ENCODE results near the gene CSRNP3. TPM values are rescaled to one million over a fixed set of nuclear protein-coding genes. Genes with fewer than 3 reads are reported as not detected.

CSRNP3 gene
- total and polyA plus RNA-seq, 2 donors (not counting 3 experiments of a cell fraction or from before 2014, with no cell fraction given), result not detected

- no peak overlapping the region for H2AFZ ChIP-seq (ENCODE audit: low read depth, low read length)
- no peaks in the 10 kb centered on the region for H3K9me1 ChIP-seq (replicated peaks; ENCODE audit: control insufficient read depth, extremely low read depth, insufficient read depth, low read length)
- intact Hi-C loops (cut with micrococcal nuclease) (no loop called here), dilution Hi-C loops (cut with MboI; ENCODE audit: extremely low pct_ligation_motif_present, low sequenced_read_pairs) (no loop called here)
- DNase-seq (ENCODE audit: low read depth, low spot score) (no peak), FAIRE-seq (no peak)
- H3K27ac ChIP-seq (ENCODE audit: insufficient read depth, low read depth, low read length), result no peak overlapping the region
- no TSS peak for BruUV-seq (replicated peaks)
- H3K79me2 ChIP-seq (ENCODE audit: control insufficient read depth, insufficient read depth, low read length), result no peaks in the 10 kb centered on the region
- no peaks in the 10 kb centered on the region for H4K20me1 ChIP-seq (replicated peaks; ENCODE audit: control insufficient read depth, extremely low read depth, insufficient read depth, low read length)
- no peaks in the 10 kb centered on the region for H3K27me3 ChIP-seq (ENCODE audit: control insufficient read depth in 2 of 2, insufficient read depth in 2 of 2, low read length in 2 of 2)
- H3K4me3 ChIP-seq (replicated peaks in 1 of 3; ENCODE audit: insufficient read depth in 1 of 3, low read depth in 1 of 3, low read length in 3 of 3), result no peak overlapping the region
- no peaks in the 10 kb centered on the region for H3K9me3 ChIP-seq (replicated peaks; ENCODE audit: control insufficient read depth, insufficient read depth, low read length)
- ChIA-PET CTCF (no interaction called here), POLR2A (no interaction called here)
- no peak for TF ChIP-seq EZH2 (IDR thresholded peaks at IDR 0.05; ENCODE audit: borderline replicate concordance, low read depth, low read length, severe bottlenecking)
- TF ChIP-seq POLR2AphosphoS5 (IDR thresholded peaks at IDR 0.05; ENCODE audit: insufficient read depth, low read depth, low read length), result no peak
- no peak for TF ChIP-seq JUN (IDR thresholded peaks at IDR 0.05; ENCODE audit: borderline replicate concordance, insufficient read depth, insufficient read length, low read depth)
- TF ChIP-seq MYC (IDR thresholded peaks at IDR 0.05; ENCODE audit: low read depth, low read length), result no peak
- TF ChIP-seq, protein P1, sequence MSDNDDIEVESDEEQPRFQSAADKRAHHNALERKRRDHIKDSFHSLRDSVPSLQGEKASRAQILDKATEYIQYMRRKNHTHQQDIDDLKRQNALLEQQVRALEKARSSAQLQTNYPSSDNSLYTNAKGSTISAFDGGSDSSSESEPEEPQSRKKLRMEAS (IDR thresholded peaks at IDR 0.05; ENCODE audit: insufficient read depth, insufficient read length), result no peak
- TF ChIP-seq GATA2 (IDR thresholded peaks at IDR 0.05; ENCODE audit: insufficient read depth, insufficient read length, low read depth, low read length), result no peak
- no peak for TF ChIP-seq CTCF (IDR thresholded peaks at IDR 0.05; ENCODE audit: extremely low read depth in 1 of 2, insufficient read depth in 1 of 2, low read depth in 1 of 2, low read length in 2 of 2)
- no peaks in the 10 kb centered on the region for H3K36me3 ChIP-seq (ENCODE audit: control insufficient read depth in 2 of 2, extremely low read depth in 1 of 2, insufficient read depth in 2 of 2, low read length in 2 of 2)
- H3K9ac ChIP-seq (replicated peaks; ENCODE audit: extremely low read depth, insufficient read depth, low read length), result no peak overlapping the region
- no peak overlapping the region for H3K4me2 ChIP-seq (ENCODE audit: insufficient read depth, low read length)
- H3K4me1 ChIP-seq (ENCODE audit: control insufficient read depth, extremely low read depth, insufficient read depth, low read length), result no peaks in the 10 kb centered on the region
These were observed 210.1 kb downstream of the CSRNP3 start for GRCh38 chr2:165679621-165680020.
